NCI-H1436 (cell line): ENCODE measurements around the gene CCDC85B.

ENCODE experiments used
- DNase-seq: peaks from one replicate; lab custom pipeline; 2025; lab: John Stamatoyannopoulos, UW

The CCDC85B gene

GRCh38 chr11:65857853-65858680, 32.4 kb upstream of the CCDC85B start, which contains the start of gene CFL1:
Gene CFL1, minus strand, starts transcription at chr11:65858180. Its CDS starts 81 bp downstream, at chr11:65858099.
- peak; percentile 95 for DNase-seq

GRCh38 chr11:65858681-65859087, 31.8 kb upstream of the CCDC85B start:
- DNase-seq, result no peak

GRCh38 chr11:65859095-65859811, 31.2 kb upstream of the CCDC85B start:
- peak; percentile 96 for DNase-seq

- no peak for DNase-seq
Observed at GRCh38 chr11:65859812-65860277, 30.6 kb upstream of the CCDC85B start.

- peak; percentile 95 for DNase-seq
Observed at GRCh38 chr11:65860278-65861164, 30.0 kb upstream of the CCDC85B start, which contains the start of gene MUS81. Gene MUS81, plus strand, starts transcription at chr11:65860433. Its CDS starts 321 bp downstream, at chr11:65860754.

- DNase-seq, result no peak
Observed at GRCh38 chr11:65861165-65861505, 29.3 kb upstream of the CCDC85B start.

- DNase-seq, result no peak
Observed at GRCh38 chr11:65861533-65862183, 28.8 kb upstream of the CCDC85B start.

GRCh38 chr11:65862191-65862735, 28.2 kb upstream of the CCDC85B start:
- DNase-seq, result no peak

GRCh38 chr11:65862941-65863888, 27.3 kb upstream of the CCDC85B start:
- DNase-seq, result no peak

- no peak for DNase-seq
Observed at GRCh38 chr11:65863889-65864705, 26.4 kb upstream of the CCDC85B start.

- no peak for DNase-seq
Observed at GRCh38 chr11:65864706-65865471, 25.6 kb upstream of the CCDC85B start.

- no peak for DNase-seq
Observed at GRCh38 chr11:65865550-65866172, 24.8 kb upstream of the CCDC85B start.

- no peak for DNase-seq
Observed at GRCh38 chr11:65866509-65867283, 23.8 kb upstream of the CCDC85B start.

GRCh38 chr11:65867284-65868071, 23.0 kb upstream of the CCDC85B start:
- no peak for DNase-seq

GRCh38 chr11:65868076-65868667, 22.3 kb upstream of the CCDC85B start:
- DNase-seq, result no peak

- no peak for DNase-seq
Observed at GRCh38 chr11:65868907-65869306, 21.6 kb upstream of the CCDC85B start.
